ENCODE data around the gene ALDH3B2.

ALDH3B2 gene

GRCh38 chr11:67673358-67673757 lies 1.1 kb downstream of the ALDH3B2 start:
- Mint-ChIP-seq H3K4me1 (peaks cover 0 to 4% of the 10 kb centered on the region in 2 donors), H3K27ac (no peak overlapping the region), H3K36me3 (no peaks in the 10 kb centered on the region), H3K9me3 (no peaks in the 10 kb centered on the region), H3K4me3 (no peak overlapping the region), H3K27me3 (peaks cover 8 to 21% of the 10 kb centered on the region in 2 donors)
- DNase-seq (no peak), ATAC-seq (replicated peaks) (no peak)

- ATAC-seq (replicated peaks) (no peak), DNase-seq (no peak)
- no peaks in the 10 kb centered on the region for H3K36me3 Mint-ChIP-seq
- peaks cover 4 to 21% of the 10 kb centered on the region in 2 donors for H3K27me3 Mint-ChIP-seq
- no peaks in the 10 kb centered on the region for H3K9me3 Mint-ChIP-seq
- H3K4me1 Mint-ChIP-seq, result peaks cover 0 to 12% of the 10 kb centered on the region in 2 donors
- peak overlapping the region; percentile 11 for H3K27ac Mint-ChIP-seq
- no peak overlapping the region for H3K4me3 Mint-ChIP-seq
These were observed 3.3 kb downstream of the ALDH3B2 start for GRCh38 chr11:67671211-67671520.

GRCh38 chr11:67670316-67671210 lies 3.9 kb downstream of the ALDH3B2 start:
- no peak for ATAC-seq (replicated peaks)
- H3K4me3 Mint-ChIP-seq, result no peak overlapping the region
- H3K9me3 Mint-ChIP-seq, result no peaks in the 10 kb centered on the region
- no peaks in the 10 kb centered on the region for H3K36me3 Mint-ChIP-seq
- H3K4me1 Mint-ChIP-seq, result peaks cover 0 to 12% of the 10 kb centered on the region in 2 donors
- H3K27ac Mint-ChIP-seq, result peak overlapping the region; percentile 11
- no peak for DNase-seq
- peaks cover 4 to 21% of the 10 kb centered on the region in 2 donors for H3K27me3 Mint-ChIP-seq

GRCh38 chr11:67668192-67668551 lies 6.3 kb downstream of the ALDH3B2 start:
- peaks cover 0 to 12% of the 10 kb centered on the region in 2 donors for H3K4me1 Mint-ChIP-seq
- ATAC-seq (replicated peaks) (no peak), DNase-seq (no peak)
- no peaks in the 10 kb centered on the region for H3K36me3 Mint-ChIP-seq
- no peak overlapping the region for H3K4me3 Mint-ChIP-seq
- no peak overlapping the region for H3K27ac Mint-ChIP-seq
- H3K27me3 Mint-ChIP-seq, result peaks cover 0 to 1% of the 10 kb centered on the region in 2 donors
- H3K9me3 Mint-ChIP-seq, result no peaks in the 10 kb centered on the region

GRCh38 chr11:67667490-67668191 lies 6.8 kb downstream of the ALDH3B2 start:
- H3K36me3 Mint-ChIP-seq, result no peaks in the 10 kb centered on the region

GRCh38 chr11:67666676-67667489 lies 7.5 kb downstream of the ALDH3B2 start:
- Mint-ChIP-seq H3K27ac (no peak overlapping the region), H3K4me3 (no peak overlapping the region), H3K9me3 (no peaks in the 10 kb centered on the region), H3K4me1 (peaks cover 0 to 12% of the 10 kb centered on the region in 2 donors), H3K36me3 (no peaks in the 10 kb centered on the region), H3K27me3 (no peaks in the 10 kb centered on the region)
- no peak for DNase-seq
- ATAC-seq (replicated peaks), result peak; percentile 30 to 36

More at GRCh38 chr11:67667490-67668191, 6.8 kb downstream of the ALDH3B2 start:
- Mint-ChIP-seq H3K4me1 (peaks cover 0 to 12% of the 10 kb centered on the region in 2 donors), H3K27me3 (no peaks in the 10 kb centered on the region), H3K27ac (no peak overlapping the region), H3K4me3 (no peak overlapping the region), H3K9me3 (no peaks in the 10 kb centered on the region)
- DNase-seq (peak; percentile 56), ATAC-seq (replicated peaks) (peak; percentile 93 to 94)

- Mint-ChIP-seq H3K27me3 (no peaks in the 10 kb centered on the region), H3K27ac (no peak overlapping the region)
- ATAC-seq (replicated peaks), result no peak
These were observed 8.1 kb downstream of the ALDH3B2 start for GRCh38 chr11:67666303-67666645.

GRCh38 chr11:67665541-67666302 lies 8.7 kb downstream of the ALDH3B2 start:
- H3K27ac Mint-ChIP-seq, result no peak overlapping the region
- ATAC-seq (replicated peaks) (no peak), DNase-seq (no peak)
- H3K27me3 Mint-ChIP-seq, result no peaks in the 10 kb centered on the region
- no peaks in the 10 kb centered on the region for H3K9me3 Mint-ChIP-seq
- H3K4me3 Mint-ChIP-seq, result no peak overlapping the region
- peaks cover 0 to 12% of the 10 kb centered on the region in 2 donors for H3K4me1 Mint-ChIP-seq
- no peaks in the 10 kb centered on the region for H3K36me3 Mint-ChIP-seq

More at GRCh38 chr11:67666303-67666645, 8.1 kb downstream of the ALDH3B2 start:
- peaks cover 0 to 12% of the 10 kb centered on the region in 2 donors for H3K4me1 Mint-ChIP-seq
- H3K36me3 Mint-ChIP-seq, result no peaks in the 10 kb centered on the region
- H3K9me3 Mint-ChIP-seq, result no peaks in the 10 kb centered on the region
- DNase-seq, result no peak
- H3K4me3 Mint-ChIP-seq, result no peak overlapping the region

GRCh38 chr11:67664696-67665540 lies 9.5 kb downstream of the ALDH3B2 start:
- no peak for ATAC-seq (replicated peaks)
- Mint-ChIP-seq H3K4me3 (no peak overlapping the region), H3K9me3 (no peaks in the 10 kb centered on the region), H3K36me3 (no peaks in the 10 kb centered on the region), H3K27ac (no peak overlapping the region), H3K27me3 (no peaks in the 10 kb centered on the region), H3K4me1 (peaks cover 0 to 9% of the 10 kb centered on the region in 2 donors)
- no peak for DNase-seq

- Mint-ChIP-seq H3K9me3 (no peaks in the 10 kb centered on the region), H3K4me3 (no peak overlapping the region), H3K4me1 (peaks cover 2 to 11% of the 10 kb centered on the region in 2 donors), H3K27me3 (no peaks in the 10 kb centered on the region), H3K27ac (no peak overlapping the region), H3K36me3 (no peaks in the 10 kb centered on the region)
- DNase-seq (no peak), ATAC-seq (replicated peaks) (no peak)
These were observed 10.2 kb downstream of the ALDH3B2 start for GRCh38 chr11:67664213-67664585.

GRCh38 chr11:67663532-67664212 lies 10.8 kb downstream of the ALDH3B2 start:
- no peak for DNase-seq
- H3K27me3 Mint-ChIP-seq, result no peaks in the 10 kb centered on the region
- no peaks in the 10 kb centered on the region for H3K36me3 Mint-ChIP-seq
- H3K27ac Mint-ChIP-seq, result no peak overlapping the region
- H3K4me1 Mint-ChIP-seq, result peaks cover 7 to 16% of the 10 kb centered on the region in 2 donors
- no peak overlapping the region for H3K4me3 Mint-ChIP-seq
- no peaks in the 10 kb centered on the region for H3K9me3 Mint-ChIP-seq
- no peak for ATAC-seq (replicated peaks)

GRCh38 chr11:67662835-67663531 lies 11.4 kb downstream of the ALDH3B2 start:
- H3K9me3 Mint-ChIP-seq, result no peaks in the 10 kb centered on the region
- ATAC-seq (replicated peaks) (no peak), DNase-seq (no peak)
- H3K4me3 Mint-ChIP-seq, result no peak overlapping the region
- peaks cover 10 to 18% of the 10 kb centered on the region in 2 donors for H3K4me1 Mint-ChIP-seq
- no peaks in the 10 kb centered on the region for H3K36me3 Mint-ChIP-seq
- no peak overlapping the region for H3K27ac Mint-ChIP-seq
- H3K27me3 Mint-ChIP-seq, result no peaks in the 10 kb centered on the region

Data from stimulated activated naive B cell treated with anti-CD40 and anti-IgM and Interleukin-4, amounts not matched to agents 10 μg/mL and 1 μg/mL and 100 μg/mL, for 72 hours (primary cell).